A549 treated with DMSO at 1 μM for 4 hours (cell line): Measurements from ENCODE around the gene TADA1. TPM values are rescaled to one million over a fixed set of nuclear protein-coding genes. Genes with fewer than 3 reads are reported as not detected.

ENCODE experiments used
- total RNA-seq: library from RNA; stranded (reverse); fragments of 200-300 nt; extraction: Qiagen RNA extraction; gene quantifications from 5 replicates; pipeline ENCODE4 v1.2.3, GENCODE V29; 2022; ENCODE audit warnings: low read depth

The TADA1 gene, protein sequence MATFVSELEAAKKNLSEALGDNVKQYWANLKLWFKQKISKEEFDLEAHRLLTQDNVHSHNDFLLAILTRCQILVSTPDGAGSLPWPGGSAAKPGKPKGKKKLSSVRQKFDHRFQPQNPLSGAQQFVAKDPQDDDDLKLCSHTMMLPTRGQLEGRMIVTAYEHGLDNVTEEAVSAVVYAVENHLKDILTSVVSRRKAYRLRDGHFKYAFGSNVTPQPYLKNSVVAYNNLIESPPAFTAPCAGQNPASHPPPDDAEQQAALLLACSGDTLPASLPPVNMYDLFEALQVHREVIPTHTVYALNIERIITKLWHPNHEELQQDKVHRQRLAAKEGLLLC
- 11.0 to 14.4 TPM (median 13.9 TPM) in 5 replicates for total RNA-seq

GRCh38 chr1:166875734-166876539, at the start of gene TADA1:
TSS of gene TADA1 (minus strand) at chr1:166876264. CDS start at chr1:166876233, 31 bp downstream.

GRCh38 chr1:166838766-166839599, 37.1 kb downstream of the TADA1 start, which contains the start of gene POGK:
TSS of gene POGK (plus strand) at chr1:166839475. CDS start at chr1:166840957, 1,482 bp downstream.

Other genes with a start within 250 kb of the TADA1 start
- 27.0 to 33.8 TPM (median 29.5 TPM) in 5 replicates for gene POGK, start 36.8 kb downstream of the TADA1 start, total RNA-seq
- gene ILDR2, start 99.3 kb upstream of the TADA1 start, total RNA-seq, result 0.02 to 0.08 TPM (median 0.04 TPM) in 4 of 5 replicates, not detected in the other
- gene MAEL, start 113.0 kb upstream of the TADA1 start, total RNA-seq, result not detected in 5 replicates
- not detected in 5 replicates for gene GPA33, start 214.1 kb upstream of the TADA1 start, total RNA-seq
- gene STYXL2, start 217.8 kb upstream of the TADA1 start, total RNA-seq, result not detected in 5 replicates